Tongue (tissue), 2 donors: ENCODE results near the gene TTBK2. TPM values are rescaled to one million over a fixed set of nuclear protein-coding genes. Genes with fewer than 3 reads are reported as not detected.
"Not testable (repeated sequence)": the region's sequence is repeated elsewhere in the genome, so short reads cannot be mapped to it uniquely, and the experiment has no call there.

Experiments
- DNase-seq: peaks from one replicate; pipeline ENCODE4 v3.0.0-alpha.2; 2015
- total RNA-seq: library from RNA; depleted of rRNA; stranded (reverse); fragments of >200 nt; gene quantifications from one replicate; pipeline ENCODE4 v1.2.3, GENCODE V29; 2014

The TTBK2 gene
- total RNA-seq, 1 donor from 2014 or later, result 18.2 TPM

DNA sequence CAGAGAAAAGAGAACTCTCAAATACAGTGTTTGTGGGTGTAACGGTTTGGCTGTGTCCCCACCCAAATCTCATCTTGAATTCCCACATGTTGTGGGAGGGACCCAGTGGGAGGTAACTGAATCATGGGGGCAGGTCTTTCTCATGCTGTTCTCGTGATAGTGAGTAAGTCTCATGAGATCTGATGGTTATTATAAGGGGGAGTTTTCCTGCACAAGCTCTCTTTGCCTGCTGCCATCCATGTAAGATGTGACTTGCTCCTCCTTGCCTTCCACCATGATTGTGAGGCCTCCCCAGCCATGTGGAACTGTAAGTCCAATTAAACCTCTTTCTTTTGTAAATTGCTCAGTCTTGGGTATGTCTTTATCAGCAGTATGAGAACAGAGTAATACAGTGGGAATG lies 158.8 kb downstream of the TTBK2 start:
- DNase-seq, result not testable (repeated sequence)

DNA sequence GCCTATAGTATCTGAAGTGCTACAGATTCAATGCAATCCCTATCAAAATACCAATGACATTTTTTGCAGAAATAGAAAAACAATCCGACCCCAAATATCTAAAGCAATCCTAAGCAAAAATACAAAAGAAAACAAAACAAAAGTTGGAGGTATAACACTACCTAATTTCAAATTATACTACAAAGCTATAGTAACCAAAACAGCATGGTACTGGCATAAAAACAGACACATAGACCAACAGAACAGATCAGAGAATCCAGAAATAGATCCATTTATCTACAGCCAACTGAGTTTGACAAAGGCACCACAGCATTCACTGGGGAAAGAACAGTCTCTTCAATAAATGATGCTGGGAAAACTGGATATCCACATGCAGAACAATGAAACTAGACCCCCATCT lies 159.8 kb downstream of the TTBK2 start:
- no peak for DNase-seq

DNA sequence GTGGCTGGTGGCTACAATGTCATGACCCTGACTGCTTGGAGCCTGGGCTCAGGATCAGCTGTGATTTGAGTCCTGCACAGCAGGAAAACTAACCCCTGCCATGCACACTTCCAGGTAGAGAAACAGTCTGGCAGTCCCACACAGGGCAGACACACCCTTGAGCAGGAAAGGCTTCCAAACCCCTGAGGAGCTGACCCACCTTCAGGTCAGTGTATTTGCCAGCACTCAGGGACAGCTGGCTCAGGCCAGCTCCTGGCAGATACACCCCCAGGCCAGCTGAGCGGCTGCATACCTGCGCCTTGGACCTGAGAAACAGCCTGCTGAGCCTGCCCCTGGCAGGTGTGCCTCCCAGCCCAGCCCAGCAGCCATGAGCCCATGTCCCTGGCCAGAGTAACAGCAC lies 161.5 kb downstream of the TTBK2 start:
- DNase-seq, result no peak

DNA sequence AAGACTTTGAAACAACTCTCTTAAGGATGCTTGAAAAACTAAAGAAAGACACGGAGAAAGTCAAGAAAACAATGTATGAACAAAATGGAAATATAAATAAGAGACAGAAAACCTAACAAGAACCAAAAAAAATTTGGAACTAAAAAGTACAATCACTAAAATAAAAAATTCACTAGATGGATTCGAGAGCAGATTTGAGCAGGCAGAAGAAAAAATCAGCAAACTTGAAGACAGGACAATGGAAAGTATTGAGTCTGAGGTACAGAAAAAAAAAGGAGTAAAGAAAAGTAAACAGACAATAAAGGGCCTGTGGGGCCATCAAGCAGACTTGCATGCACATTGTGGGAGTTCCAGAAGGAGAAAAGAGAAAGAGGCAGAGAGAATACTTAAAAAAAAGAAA lies 170.3 kb downstream of the TTBK2 start:
- no peak for DNase-seq

DNA sequence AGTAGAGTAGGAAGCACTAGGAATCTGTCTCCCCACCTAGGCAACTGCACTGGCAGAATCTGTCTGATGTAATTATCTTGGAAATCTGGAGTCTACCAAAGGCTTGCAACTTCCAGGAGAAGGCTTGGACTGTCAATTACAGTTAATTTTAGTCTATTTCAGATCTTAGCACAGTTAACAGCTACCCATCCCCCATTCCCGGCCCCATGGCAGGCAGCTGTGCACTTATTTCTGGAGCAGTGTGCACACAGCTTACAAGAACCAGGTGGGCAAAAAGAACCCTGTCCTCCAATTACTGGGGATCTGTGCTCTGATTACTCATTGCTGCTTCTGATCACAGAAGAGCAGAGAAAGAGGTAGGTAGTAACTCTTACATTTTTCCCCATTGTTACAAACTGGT lies 171.3 kb downstream of the TTBK2 start:
- DNase-seq, result peak; percentile 37

DNA sequence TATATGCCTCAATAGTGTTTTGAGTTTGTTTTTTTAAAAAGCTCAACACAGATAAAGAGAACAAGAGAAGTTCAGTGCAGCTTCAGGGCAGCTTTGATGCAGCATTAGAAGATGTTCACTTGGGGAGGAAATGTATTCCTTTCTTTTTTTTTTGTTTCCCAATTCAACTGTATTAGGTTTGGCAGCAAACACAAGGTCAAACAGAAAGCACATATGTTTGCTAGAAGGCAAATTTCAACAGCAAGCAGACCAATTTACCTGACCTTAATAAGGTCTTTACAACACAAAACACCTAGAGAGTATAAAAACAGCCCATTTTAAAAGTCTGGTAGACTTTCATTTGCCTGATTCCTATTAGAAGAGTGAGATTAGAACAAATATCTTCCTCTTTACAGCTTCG lies 176.4 kb downstream of the TTBK2 start:
- no peak for DNase-seq

DNA sequence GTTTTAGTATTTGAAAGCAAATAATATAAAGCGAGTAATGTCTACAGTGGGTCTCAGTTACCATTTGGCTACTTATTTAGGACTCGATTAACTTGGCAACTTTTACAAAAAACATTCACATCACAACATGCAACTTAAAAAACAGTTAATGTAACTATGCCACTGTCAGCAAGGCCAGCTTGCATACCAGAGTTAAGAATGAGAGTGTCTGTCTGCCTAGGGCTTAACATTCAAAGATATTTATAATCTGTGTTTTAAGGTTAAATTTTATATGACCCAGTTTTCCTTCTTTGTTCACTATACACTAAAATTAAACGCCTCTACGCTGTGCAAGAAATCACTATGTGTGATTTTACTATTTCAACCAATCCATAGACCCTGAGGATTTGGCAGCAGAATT lies 178.4 kb downstream of the TTBK2 start:
- no peak for DNase-seq

DNA sequence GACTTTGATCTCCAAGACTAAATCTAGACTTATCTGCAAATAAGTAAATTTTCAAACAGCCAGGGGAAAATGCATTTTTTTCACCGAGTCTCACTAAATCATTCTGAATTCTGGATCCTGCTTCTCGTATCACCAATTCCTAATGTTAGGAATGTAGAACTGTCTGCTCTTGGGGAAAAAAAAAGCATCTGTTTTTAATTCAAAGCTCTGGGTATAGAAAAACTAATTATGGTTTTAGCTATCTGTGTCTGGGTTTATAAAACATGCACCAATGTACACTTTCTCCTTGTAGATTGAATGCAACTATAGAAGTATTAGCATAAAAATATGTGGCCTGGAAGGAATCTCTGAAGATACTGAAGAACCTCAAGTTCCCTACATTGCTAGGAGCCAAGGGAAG lies 178.9 kb downstream of the TTBK2 start:
- DNase-seq, result no peak

DNA sequence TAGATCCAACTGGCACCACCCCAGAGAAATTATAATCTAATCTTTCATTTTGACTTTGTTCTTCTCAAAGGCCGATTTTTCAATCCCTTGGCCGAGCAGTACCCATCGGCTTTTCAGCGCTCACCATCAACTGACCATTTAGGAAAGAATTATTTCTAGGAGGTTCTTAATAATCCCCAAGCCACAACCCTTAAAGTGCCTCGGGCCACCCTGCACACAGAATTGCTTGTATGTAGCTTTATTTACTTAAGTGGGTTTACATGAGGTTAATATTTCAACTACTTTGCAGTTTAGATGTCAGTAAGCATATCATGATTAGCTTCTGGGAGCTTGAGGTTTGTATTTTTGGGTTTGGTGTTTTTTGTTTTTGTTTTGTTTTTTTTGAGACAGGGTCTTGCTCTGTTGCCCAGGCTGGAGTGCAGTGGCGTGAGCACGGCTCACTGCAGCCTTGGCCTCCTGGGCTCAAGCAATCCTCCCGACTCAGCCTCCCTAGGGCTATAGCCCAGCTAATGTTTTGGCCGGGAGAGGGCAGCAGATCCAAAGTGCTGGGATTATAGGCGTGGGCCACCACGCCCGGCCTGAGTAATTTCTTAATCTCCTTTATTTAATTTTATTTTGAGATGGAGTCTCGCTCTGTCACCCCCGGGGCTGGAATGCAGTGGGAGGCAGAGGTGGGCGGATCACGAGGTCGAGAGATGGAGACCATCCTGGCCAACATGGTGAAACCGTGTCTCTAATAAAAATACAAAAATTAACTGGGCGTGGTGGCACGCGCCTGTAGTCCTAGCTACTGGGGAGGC lies 182.8 kb downstream of the TTBK2 start:
- DNase-seq, result no peak

DNA sequence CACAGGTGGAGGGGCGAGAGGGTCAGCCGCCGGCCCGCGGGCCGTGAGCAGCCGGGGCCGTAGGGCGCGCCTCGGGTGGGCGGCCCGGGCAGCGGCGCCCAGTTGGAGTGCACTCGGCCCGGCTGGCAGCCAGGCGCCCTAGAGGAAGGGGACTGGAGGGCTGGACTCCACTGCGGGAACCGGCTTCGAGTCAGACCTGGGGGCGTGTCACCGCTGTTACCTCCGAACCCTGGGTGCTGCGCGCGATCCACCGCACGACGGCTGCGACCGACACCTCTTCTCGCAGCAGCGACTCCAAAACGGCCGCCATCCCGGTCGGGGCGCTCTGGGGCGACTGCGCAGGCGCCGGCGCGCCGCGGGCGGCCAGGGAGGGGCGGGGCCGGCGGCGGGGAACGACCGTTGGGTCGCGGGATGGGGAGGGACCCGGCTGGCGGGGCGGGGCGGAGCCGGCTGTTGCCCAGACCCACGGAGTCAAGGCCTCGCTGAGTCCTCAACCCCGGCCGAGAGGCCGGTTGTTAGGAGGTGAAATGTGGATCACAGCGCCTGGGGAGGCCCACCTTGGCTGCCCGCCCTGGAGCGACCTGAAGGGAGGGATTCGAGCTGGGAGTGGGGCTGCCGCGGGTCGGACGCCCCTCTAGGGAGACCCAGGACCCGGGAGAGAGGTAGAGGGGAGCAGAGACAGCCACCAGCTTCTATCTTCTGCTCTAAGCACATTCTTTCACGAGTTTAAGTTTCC lies 183.6 kb downstream of the TTBK2 start, which contains the start of gene CDAN1:
TSS of gene CDAN1 (minus strand) at position 336 of the 736 bp plus-strand sequence. CDS start at position 310, 26 bp downstream.
- DNase-seq, result peak; percentile 95

DNA sequence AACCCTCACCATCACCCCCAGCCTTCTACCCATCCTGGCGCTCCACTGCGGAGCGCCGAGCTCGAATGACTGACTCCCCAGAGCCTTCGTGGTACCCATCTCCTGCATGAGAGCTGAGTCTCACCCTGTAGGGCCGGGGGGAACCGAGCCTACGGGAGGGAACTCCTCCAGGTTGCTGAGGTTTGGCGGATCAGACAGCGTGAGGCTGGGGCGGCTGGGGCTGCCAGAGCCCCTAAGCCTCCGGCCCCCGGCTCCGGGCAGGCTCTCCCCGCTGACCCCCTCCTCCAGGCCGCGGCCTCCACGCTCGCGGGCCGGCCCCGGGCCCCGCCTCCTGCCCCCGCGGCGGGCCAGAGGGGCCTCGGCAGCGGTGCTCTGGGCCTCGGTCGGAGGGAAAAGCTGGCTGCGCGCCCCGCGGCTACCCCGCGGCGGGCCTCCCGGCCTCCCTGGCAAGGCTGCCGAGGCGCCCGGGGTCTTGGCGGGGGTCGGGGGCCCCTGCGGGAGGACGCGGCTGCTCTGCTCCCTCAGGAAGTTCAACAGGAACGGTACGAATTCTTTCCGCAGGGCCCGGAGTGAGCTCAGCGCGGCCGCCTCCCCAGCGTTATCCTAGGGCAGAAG lies 184.3 kb downstream of the TTBK2 start:
- peak; percentile 52 for DNase-seq

DNA sequence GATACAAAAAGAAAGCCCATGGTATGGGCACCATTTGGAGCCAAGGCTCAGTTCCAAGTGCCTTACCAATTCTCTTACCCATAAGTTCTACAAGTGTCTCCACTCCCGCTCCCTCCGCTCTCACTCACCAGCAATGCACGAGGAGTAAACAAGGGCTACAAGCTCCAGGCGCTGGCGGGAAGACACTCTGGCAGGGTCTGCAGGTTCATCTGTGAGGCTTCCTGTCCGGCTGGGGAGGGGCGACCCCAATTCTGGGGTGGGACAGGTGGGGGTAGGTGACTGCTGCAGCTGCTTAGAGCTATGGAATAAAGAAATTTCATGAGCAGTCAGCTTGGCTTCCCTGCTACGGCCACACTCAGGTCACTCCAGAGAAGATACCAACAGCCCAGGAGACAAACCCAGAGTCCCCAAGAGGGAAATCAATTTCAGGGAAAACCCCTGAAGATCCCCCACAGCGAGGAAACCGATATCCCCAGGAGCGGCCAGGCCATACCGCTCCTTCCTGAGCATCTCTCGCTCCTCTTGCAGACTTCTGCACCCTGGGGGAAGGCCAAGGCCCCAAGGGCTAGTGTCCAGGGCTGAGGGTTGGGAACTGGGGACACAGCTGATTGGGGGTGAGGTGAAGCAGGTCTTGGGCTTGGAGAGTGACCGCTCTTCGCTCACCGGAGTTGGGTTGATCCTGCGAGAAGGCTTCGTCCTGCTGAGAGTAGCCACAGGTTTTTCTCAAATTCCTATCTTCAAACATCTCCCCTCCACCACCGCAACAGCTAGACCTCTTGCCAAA lies 185.0 kb downstream of the TTBK2 start:
- no peak for DNase-seq

DNA sequence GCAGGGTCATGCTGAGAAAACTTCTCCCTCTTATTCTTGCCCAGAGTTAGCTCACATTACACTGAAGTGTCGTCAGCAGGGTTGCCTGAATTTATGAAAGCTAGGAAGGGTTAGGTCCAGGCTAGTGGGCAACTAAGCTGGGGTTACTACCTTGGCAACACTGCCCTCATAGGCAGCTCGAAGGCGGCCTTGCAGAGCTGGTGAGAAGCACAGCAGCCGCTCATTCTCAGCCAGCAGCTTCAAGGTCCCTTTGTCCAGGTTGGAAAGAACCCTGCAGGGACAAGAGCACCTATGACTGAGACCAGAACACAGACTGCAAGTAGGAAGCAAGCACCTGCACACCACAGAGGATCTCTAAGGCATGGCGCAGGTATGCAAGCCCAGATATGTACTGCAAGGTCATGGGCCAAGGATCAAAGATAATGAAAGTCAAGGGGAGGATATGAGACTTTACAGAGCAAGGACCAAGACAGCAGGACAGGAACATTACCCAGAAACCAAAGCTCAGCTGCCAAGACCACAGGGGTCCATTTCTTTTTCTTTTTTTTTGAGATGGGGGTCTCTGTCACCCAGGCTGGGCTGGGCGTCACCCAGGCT lies 186.4 kb downstream of the TTBK2 start:
- no peak for DNase-seq

DNA sequence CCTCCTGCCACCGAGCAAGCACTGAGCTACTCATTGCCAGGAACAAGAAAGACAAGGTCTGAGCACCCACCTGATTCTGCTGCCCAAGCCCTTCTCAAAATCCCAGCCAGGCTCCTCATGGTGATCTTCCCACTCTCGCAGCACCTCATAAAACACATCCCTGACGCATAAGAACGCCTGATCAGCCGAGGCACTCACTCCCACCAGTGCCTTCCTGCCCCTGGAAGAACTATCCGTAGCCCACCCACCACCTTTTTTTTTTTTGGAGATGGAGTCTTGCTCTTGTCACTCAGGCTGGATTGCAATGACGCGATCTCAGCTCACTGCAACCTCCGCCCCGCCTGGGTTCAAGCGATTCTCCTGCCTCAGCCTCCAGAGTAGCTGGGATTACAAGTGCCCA lies 187.6 kb downstream of the TTBK2 start:
- DNase-seq, result no peak

DNA sequence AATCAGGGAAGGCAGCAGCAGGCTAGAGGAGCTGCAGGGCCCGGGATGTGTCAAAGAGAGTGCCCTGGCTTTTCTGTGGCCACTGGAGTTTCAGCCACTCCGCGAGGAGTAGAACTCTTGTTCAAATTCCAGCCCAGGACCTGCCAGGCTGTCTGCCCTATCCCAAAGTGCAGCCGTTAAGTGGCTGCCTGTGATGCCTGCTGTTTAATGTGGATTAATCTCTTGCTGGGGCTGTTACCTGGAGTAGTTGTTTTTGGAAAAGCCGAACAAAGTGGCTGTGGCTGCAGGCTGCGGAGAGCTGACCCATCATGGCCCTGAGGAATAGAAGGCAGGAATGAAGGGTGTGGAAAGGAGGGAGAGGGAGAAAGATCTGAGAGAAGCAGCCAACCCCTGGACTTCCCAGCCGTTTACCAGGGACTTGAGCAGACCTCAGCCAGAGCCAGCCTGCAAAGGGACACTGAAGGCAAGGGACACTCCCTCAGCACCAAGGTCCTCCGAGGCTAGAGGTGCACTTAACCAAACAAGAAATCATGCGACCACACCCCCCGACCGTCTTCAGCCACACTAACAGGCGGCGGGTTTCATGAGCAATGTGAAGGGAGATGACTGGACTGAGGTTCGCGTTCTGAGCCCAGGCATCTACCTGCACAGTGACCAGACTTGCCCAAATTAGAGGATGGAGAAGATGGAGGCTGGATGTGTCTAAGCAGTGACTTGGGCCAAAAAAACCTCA lies 188.3 kb downstream of the TTBK2 start:
- no peak for DNase-seq

DNA sequence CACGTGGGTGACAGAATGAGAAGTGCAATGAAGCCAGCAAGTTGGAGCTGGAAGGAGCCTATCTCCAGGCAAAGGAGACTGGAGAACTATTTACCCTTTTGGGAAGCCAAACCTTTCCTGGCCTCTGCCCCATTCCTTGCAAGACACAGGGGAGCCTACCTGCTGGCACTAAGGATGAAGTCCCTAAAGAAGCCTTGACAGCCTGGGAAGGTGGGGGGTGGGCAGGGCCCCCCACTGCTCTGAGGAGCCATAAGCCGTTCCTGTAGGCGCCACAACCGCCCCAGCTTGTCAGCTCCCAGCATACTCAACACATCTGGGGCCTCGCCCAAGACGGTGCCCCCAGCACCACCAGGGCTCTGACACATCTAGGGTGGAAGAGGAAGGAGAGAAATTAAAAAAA lies 189.1 kb downstream of the TTBK2 start:
- DNase-seq, result no peak

DNA sequence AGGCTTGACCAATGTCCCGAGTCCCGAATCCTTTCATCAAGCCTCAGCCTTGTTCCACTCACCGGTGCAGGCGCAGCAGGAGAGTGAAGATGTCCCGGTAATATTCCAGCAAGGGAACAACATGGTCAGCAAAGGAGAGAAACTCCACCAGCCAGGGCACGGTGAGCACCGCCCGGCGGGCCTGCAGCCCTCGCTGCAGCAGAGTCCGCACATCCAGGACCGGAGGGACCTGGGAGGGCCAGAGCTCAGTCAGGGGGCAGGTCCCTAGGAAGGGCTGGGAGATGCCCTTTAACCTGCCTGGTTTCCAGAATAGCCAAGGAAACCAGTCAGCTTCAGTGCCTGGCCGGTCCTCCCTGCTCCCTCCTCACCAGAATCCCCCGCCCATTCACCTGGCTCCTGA lies 190.0 kb downstream of the TTBK2 start:
- DNase-seq, result no peak

DNA sequence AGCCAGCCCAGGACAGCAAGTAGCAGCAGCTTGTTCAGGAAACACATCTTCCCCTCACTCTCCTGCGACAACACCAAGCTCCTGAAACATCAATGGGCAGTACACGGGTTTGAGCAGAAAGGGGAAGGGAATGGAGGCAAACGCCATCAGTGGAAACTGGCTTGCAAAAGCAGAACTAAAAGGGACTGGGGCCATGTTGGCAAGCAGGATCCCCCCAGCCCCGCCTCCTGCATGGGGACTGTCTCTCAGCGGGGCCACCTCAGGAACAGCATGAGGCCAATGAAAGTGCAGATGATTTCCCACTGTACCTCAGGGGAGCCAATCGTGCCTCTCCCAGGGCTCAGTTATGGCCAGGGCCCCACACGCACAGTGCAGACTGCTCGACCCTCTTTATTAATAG lies 190.4 kb downstream of the TTBK2 start:
- DNase-seq, result no peak

DNA sequence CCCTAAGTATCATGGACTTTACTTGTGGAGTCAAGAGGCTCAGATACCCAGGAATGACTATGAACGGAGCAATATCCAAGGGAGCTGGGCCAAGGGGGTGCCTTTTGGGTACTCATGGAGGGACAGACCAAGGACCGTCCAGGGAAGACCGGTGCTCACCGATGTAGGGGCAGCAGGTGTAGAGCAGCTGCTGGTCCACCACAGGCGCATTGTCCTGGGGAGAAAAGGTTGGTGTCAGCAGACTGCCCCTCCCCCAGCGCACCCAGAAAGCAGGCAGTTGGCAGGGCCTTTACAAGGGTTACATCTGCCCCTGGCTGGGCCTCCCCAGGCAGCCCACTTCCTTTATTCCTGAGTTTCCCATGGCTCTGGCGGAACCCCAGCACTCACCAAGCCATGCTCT lies 191.2 kb downstream of the TTBK2 start:
- no peak for DNase-seq

DNA sequence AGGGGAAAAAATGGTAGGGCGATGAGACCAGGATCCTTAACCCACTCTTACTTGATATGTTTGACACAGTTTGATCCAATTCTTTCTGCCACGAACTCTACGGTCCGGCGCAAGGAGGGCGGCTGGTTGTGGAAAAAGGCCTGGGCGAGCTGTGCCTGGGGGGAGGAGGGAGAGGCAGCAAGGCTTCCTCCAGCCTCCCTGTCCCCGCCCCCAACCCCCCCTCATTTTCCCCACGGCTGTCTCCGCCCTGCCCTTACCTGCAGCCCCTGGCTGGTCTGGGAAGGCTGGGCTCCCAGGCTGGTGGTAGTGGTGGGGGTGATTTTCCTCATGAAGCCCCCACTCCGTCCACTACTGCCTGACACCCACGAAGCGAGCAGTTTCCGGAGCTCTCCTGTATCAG lies 191.6 kb downstream of the TTBK2 start:
- DNase-seq, result no peak

DNA sequence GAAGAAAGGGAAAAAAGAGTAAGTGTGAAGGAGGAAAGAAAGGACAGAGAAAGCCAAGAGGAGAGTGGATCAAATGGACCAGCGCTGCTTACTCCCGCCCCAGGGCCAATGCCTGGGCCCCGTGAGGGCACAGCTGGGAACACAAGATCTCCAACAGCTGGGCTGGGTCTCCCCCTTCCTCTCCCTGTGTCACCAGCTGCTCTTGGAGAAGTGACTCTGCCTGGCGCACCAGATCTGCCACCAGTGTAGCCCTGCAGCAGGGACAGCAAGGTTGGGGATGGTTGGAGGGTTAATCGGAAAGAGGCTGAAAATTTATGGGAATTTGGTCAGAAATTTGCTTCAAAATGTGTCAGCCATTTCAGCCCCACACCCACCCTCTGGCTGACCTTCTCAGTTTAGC lies 192.0 kb downstream of the TTBK2 start:
- DNase-seq, result peak; percentile 90
